ENCODE results near the gene PRR23E.

PRR23E gene

DNA sequence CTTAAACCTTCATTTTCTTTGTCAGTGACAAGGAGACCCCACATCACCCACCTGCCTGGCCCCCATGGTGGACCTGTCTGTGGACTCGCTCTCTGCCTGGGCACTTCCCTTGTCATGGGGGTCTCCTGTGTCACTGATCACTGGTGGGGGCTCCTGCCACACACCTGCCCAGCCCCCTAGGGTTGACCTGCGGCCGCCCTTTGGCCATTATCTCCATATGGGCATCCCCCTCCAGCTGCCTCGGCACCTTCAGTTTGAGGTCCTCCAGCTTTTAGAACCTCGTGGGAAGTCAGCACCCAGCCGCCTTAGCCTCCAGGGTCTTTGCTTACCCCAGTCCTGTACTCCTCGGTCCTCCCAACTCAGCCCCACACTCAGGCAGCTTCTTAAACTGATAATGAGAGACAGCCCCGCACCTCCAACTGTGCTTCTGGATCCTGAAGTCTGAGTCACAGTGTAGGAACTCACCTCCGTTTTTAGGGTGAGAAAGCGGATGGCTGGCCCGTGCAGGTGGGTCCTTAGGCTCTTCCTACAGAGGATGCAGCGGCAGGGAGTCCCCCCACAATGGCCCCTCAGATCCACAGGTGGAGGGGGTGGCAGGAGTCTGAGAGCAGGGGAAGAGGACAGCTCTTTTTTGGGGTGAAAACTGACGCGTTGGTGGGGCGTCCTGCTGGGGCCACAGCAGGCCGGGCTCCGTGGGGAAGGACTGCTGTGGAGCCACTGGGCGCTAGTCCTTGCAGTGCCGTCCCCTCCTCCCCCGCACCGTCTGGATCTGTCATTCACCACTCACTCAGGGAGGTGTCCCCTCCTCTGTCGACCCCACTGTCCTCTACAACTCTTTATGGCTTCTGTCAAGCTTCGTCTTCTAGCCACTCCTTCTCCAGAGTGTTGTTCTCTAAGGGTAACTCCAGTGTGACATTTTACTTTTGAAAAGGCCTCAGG, 8.7 kb upstream of the PRR23E start:
- Histone ChIP-seq H3K27ac (ENCODE audit: insufficient read depth, low read depth, low read length, poor library complexity, severe bottlenecking) (no peak overlapping the region), H3K4me3 (ENCODE audit: insufficient read depth, low read depth, low read length) (no peak overlapping the region), H3K4me1 (ENCODE audit: control insufficient read depth, insufficient read depth, low read length) (peaks cover 18% of the 10 kb centered on the region), H3K36me3 (ENCODE audit: control insufficient read depth, insufficient read depth, low read length) (no peaks in the 10 kb centered on the region), H3K27me3 (ENCODE audit: control insufficient read depth, insufficient read depth, low read length, poor library complexity, severe bottlenecking) (no peaks in the 10 kb centered on the region), H3K9me3 (ENCODE audit: control insufficient read depth, low read length) (no peaks in the 10 kb centered on the region)
- WGBS, 2 experiments: 87 to 90% methylated on average over 23 of the region's 23 CpGs

GRCh38 chr3:127184870-127185216, 8.1 kb upstream of the PRR23E start:
- WGBS, 2 experiments: 84 to 93% methylated on average over 4 of the region's 4 CpGs
- Histone ChIP-seq H3K27me3 (ENCODE audit: control insufficient read depth, insufficient read depth, low read length, poor library complexity, severe bottlenecking) (no peaks in the 10 kb centered on the region), H3K4me3 (ENCODE audit: insufficient read depth, low read depth, low read length) (no peak overlapping the region), H3K9me3 (ENCODE audit: control insufficient read depth, low read length) (no peaks in the 10 kb centered on the region), H3K4me1 (ENCODE audit: control insufficient read depth, insufficient read depth, low read length) (peaks cover 18% of the 10 kb centered on the region), H3K27ac (ENCODE audit: insufficient read depth, low read depth, low read length, poor library complexity, severe bottlenecking) (no peak overlapping the region), H3K36me3 (ENCODE audit: control insufficient read depth, insufficient read depth, low read length) (no peaks in the 10 kb centered on the region)

- WGBS, 2 experiments: 89 to 93% methylated on average over 3 of the region's 3 CpGs
- no peak overlapping the region for H3K4me3 ChIP-seq (ENCODE audit: insufficient read depth, low read depth, low read length)
These were observed 7.7 kb upstream of the PRR23E start for GRCh38 chr3:127185268-127185667.

DNA sequence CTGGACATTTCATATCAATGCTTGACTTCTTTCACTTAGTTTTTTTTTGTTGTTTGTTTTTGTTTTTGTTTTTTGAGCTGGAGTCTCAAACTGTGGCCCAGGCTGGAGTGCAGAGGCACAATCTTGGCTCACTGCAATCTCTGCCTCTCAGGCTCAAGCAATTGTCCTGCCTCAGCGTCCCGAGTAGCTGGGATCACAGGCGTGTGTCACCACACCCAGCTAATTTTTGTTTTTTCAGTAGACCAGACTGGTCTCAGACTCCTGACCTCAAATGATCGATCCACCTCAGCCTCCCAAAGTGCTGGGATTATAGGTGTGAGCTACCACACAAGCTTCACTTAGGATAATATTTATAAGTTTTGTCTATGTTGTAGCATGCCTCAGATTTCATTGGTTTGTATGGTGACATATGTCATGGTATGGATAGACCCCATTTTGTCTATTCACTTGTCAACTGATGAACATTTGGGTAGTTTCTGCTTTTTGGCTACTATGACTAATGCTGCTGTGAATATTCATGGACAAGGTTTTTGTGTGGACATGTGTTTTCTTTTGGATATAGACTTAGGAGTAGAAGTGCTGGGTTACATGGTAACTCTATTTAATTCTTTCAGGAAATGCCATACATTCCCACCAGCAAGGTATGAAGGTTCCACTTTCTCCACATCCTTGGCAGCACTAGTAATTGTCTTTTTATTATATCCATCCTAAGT, 6.8 kb upstream of the PRR23E start:
- Histone ChIP-seq H3K27ac (ENCODE audit: insufficient read depth, low read depth, low read length, poor library complexity, severe bottlenecking) (no peak overlapping the region), H3K36me3 (ENCODE audit: control insufficient read depth, insufficient read depth, low read length) (no peaks in the 10 kb centered on the region), H3K9me3 (ENCODE audit: control insufficient read depth, low read length) (no peaks in the 10 kb centered on the region), H3K4me1 (ENCODE audit: control insufficient read depth, insufficient read depth, low read length) (peaks cover 18% of the 10 kb centered on the region), H3K27me3 (ENCODE audit: control insufficient read depth, insufficient read depth, low read length, poor library complexity, severe bottlenecking) (no peaks in the 10 kb centered on the region), H3K4me3 (ENCODE audit: insufficient read depth, low read depth, low read length) (no peak overlapping the region)
- WGBS, 2 experiments: 84 to 93% methylated on average over 4 of the region's 4 CpGs

More at GRCh38 chr3:127185268-127185667, 7.7 kb upstream of the PRR23E start:
- peaks cover 18% of the 10 kb centered on the region for H3K4me1 ChIP-seq (ENCODE audit: control insufficient read depth, insufficient read depth, low read length)
- H3K27me3 ChIP-seq (ENCODE audit: control insufficient read depth, insufficient read depth, low read length, poor library complexity, severe bottlenecking): no peaks in the 10 kb centered on the region
- H3K27ac ChIP-seq (ENCODE audit: insufficient read depth, low read depth, low read length, poor library complexity, severe bottlenecking): no peak overlapping the region
- H3K9me3 ChIP-seq (ENCODE audit: control insufficient read depth, low read length): no peaks in the 10 kb centered on the region
- no peaks in the 10 kb centered on the region for H3K36me3 ChIP-seq (ENCODE audit: control insufficient read depth, insufficient read depth, low read length)

DNA sequence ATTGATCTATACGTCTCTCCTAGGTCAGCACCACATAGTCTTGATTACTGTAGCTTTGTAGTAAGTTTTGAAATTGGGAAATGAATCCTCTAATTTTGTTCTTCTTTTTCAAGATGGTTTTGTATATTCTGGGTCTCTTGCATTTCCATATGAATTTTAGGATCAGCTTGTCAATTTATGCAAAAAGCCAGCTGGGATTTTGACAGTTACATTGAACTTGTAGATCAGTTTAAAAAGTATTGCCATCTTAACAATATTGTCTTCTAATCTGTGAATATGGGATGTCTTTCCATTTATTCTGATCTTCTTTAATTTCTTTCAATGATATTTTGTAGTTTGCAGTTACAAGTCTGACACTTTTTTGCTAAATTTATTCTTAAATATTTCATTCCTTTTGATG, 5.6 kb upstream of the PRR23E start:
- Histone ChIP-seq H3K4me3 (ENCODE audit: insufficient read depth, low read depth, low read length) (no peak overlapping the region), H3K36me3 (ENCODE audit: control insufficient read depth, insufficient read depth, low read length) (no peaks in the 10 kb centered on the region), H3K27me3 (ENCODE audit: control insufficient read depth, insufficient read depth, low read length, poor library complexity, severe bottlenecking) (no peaks in the 10 kb centered on the region), H3K27ac (ENCODE audit: insufficient read depth, low read depth, low read length, poor library complexity, severe bottlenecking) (no peak overlapping the region), H3K9me3 (ENCODE audit: control insufficient read depth, low read length) (no peaks in the 10 kb centered on the region), H3K4me1 (ENCODE audit: control insufficient read depth, insufficient read depth, low read length) (peaks cover 17% of the 10 kb centered on the region)
- 100% methylated on average over 1 of the region's 1 CpG for whole genome bisulfite sequencing, 2 experiments

DNA sequence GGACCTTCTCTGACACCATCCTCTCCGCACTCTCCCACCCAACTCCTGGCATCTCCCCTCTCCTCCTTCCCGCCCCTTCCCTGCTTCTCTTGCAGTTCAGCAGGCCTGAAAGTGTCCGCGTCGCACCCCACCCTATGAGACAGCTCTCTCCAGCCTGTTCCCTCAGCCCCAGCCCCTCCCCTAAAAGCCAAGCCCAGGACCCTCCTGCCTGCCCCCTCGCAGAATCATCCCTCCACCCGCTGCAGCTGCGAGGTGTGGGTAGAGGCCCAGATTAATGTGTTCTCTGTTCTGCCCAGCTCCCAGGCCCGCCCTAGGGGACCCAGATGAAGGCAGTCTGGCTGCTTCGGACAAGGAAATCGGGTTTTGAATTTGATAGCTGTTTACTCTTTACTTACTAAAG, 410 bp downstream of the PRR23E start:
- Histone ChIP-seq H3K9me3 (ENCODE audit: control insufficient read depth, low read length) (no peaks in the 10 kb centered on the region), H3K4me1 (ENCODE audit: control insufficient read depth, insufficient read depth, low read length) (peaks cover 2% of the 10 kb centered on the region), H3K4me3 (ENCODE audit: insufficient read depth, low read depth, low read length) (no peak overlapping the region), H3K27me3 (ENCODE audit: control insufficient read depth, insufficient read depth, low read length, poor library complexity, severe bottlenecking) (no peaks in the 10 kb centered on the region), H3K27ac (ENCODE audit: insufficient read depth, low read depth, low read length, poor library complexity, severe bottlenecking) (no peak overlapping the region), H3K36me3 (ENCODE audit: control insufficient read depth, insufficient read depth, low read length) (no peaks in the 10 kb centered on the region)
- 86 to 88% methylated on average over 10 to 11 of the region's 11 CpGs for WGBS, 2 experiments

- Histone ChIP-seq H3K4me1 (ENCODE audit: control insufficient read depth, insufficient read depth, low read length) (peaks cover 2% of the 10 kb centered on the region), H3K36me3 (ENCODE audit: control insufficient read depth, insufficient read depth, low read length) (no peaks in the 10 kb centered on the region), H3K4me3 (ENCODE audit: insufficient read depth, low read depth, low read length) (no peak overlapping the region), H3K27me3 (ENCODE audit: control insufficient read depth, insufficient read depth, low read length, poor library complexity, severe bottlenecking) (no peaks in the 10 kb centered on the region), H3K9me3 (ENCODE audit: control insufficient read depth, low read length) (no peaks in the 10 kb centered on the region), H3K27ac (ENCODE audit: insufficient read depth, low read depth, low read length, poor library complexity, severe bottlenecking) (no peak overlapping the region)
- WGBS, 2 experiments: 94 to 96% methylated on average over 3 of the region's 3 CpGs
These were observed 844 bp downstream of the PRR23E start for GRCh38 chr3:127193775-127194174.

DNA sequence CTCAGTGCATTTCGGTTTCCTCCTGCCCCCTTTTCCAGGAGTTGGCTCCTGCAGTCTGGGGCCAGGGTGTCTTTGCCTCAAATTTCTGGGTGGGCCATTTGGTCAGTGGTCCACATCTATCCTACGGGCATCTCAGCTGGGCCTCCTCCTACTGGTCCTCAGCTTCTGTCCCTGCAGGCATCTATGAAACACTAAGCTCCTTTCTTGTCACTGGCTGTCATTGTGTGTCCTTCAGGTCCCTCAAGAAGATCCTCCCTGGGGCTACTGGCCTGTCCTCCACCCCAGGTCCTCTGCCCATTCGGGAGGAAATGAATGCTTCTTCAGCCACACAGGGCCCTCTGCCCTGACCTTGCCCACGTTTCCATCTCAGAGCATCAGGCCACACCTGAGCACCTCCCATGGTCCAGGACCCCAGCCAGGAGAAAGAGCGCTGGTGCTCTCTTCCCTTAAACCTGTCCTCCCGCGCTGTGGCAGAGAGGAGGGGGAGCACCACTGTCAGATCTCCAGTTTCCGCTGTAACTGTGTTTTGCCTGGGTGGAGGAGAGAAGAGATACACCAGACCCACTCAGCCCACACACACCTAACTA, 1.8 kb downstream of the PRR23E start:
- no peaks in the 10 kb centered on the region for H3K36me3 ChIP-seq (ENCODE audit: control insufficient read depth, insufficient read depth, low read length)
- H3K27me3 ChIP-seq (ENCODE audit: control insufficient read depth, insufficient read depth, low read length, poor library complexity, severe bottlenecking): no peaks in the 10 kb centered on the region
- no peaks in the 10 kb centered on the region for H3K9me3 ChIP-seq (ENCODE audit: control insufficient read depth, low read length)
- H3K4me3 ChIP-seq (ENCODE audit: insufficient read depth, low read depth, low read length): no peak overlapping the region
- WGBS, 2 experiments: 91 to 93% methylated on average over 7 to 8 of the region's 8 CpGs
- no peak overlapping the region for H3K27ac ChIP-seq (ENCODE audit: insufficient read depth, low read depth, low read length, poor library complexity, severe bottlenecking)
- peaks cover 2% of the 10 kb centered on the region for H3K4me1 ChIP-seq (ENCODE audit: control insufficient read depth, insufficient read depth, low read length)

- WGBS, 2 experiments: 91% methylated on average over 6 of the region's 6 CpGs
- H3K36me3 ChIP-seq (ENCODE audit: control insufficient read depth, insufficient read depth, low read length): no peaks in the 10 kb centered on the region
- H3K4me1 ChIP-seq (ENCODE audit: control insufficient read depth, insufficient read depth, low read length): peaks cover 2% of the 10 kb centered on the region
- no peak overlapping the region for H3K27ac ChIP-seq (ENCODE audit: insufficient read depth, low read depth, low read length, poor library complexity, severe bottlenecking)
- H3K27me3 ChIP-seq (ENCODE audit: control insufficient read depth, insufficient read depth, low read length, poor library complexity, severe bottlenecking): no peaks in the 10 kb centered on the region
- H3K9me3 ChIP-seq (ENCODE audit: control insufficient read depth, low read length): no peaks in the 10 kb centered on the region
- H3K4me3 ChIP-seq (ENCODE audit: insufficient read depth, low read depth, low read length): no peak overlapping the region
These were observed 2.5 kb downstream of the PRR23E start for GRCh38 chr3:127195417-127195816.

DNA sequence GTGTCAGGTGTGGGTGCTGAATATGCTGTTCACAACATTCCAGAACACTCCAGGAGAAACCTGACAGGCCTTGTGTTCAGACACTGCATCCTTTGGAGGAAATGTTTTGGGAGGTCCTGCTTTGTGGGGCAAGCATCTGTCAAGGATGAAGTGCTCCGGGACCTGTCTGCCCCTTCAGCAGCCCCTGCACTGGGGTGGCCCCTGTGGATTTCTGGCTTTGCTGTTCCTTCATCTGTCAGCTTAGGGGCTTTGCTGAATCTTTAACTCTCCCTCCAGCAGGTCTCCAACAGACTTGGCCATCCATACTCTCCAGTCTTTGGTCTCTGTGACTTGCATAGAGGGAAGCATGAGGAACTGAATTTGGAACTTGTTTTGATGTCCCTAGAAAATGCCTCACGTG, 3.1 kb downstream of the PRR23E start:
- H3K4me1 ChIP-seq (ENCODE audit: control insufficient read depth, insufficient read depth, low read length): peaks cover 2% of the 10 kb centered on the region
- no peak overlapping the region for H3K4me3 ChIP-seq (ENCODE audit: insufficient read depth, low read depth, low read length)
- no peaks in the 10 kb centered on the region for H3K36me3 ChIP-seq (ENCODE audit: control insufficient read depth, insufficient read depth, low read length)
- 88 to 89% methylated on average over 2 of the region's 2 CpGs for WGBS, 2 experiments
- no peaks in the 10 kb centered on the region for H3K27me3 ChIP-seq (ENCODE audit: control insufficient read depth, insufficient read depth, low read length, poor library complexity, severe bottlenecking)
- no peak overlapping the region for H3K27ac ChIP-seq (ENCODE audit: insufficient read depth, low read depth, low read length, poor library complexity, severe bottlenecking)
- H3K9me3 ChIP-seq (ENCODE audit: control insufficient read depth, low read length): no peaks in the 10 kb centered on the region

Measured in ectodermal cell (in vitro differentiated cells).